ENCODE data around the gene ECE1.
"Not testable (repeated sequence)": the region's sequence is repeated elsewhere in the genome, so short reads cannot be mapped to it uniquely, and the experiment has no call there.

ECE1 gene

DNA sequence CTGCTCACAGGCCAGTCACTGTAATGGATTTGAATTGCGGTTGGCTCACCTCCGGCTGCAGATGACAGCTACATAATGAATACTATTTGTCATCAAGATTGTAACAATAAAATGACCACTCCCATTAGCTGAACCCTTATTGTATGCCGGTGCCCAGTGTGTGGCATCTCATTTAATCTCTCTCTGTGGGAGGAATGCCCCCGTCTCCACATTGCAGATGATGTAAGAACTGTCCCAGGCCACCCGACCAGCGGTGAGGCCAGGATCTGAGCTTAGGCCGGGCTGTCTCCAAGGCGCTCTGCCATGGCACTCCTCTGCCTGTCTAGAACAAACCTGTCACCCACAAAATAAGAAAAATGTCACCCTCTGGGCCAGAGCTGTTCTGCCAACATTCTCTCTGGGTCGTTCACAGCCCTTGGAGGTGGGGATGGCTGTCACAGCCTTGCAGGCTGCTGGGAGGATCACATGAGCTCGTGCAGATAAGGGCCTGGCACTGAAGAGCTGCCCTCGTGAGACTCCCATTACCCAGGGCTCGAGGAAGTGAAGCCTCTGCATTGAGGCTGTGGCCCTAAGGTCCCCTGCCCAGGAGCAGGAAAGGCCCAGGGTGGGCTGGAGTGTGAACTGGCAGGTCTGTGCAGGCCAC, 52.7 kb downstream of the ECE1 start:
- no peak for TF ChIP-seq SUZ12 (IDR thresholded peaks at IDR 0.05; ENCODE audit: extremely low read depth, insufficient read depth, insufficient read length)
- no peak for TF ChIP-seq ZNF274 (IDR thresholded peaks at IDR 0.05; ENCODE audit: low read depth, low read length)
- TF ChIP-seq YY1 (IDR thresholded peaks at IDR 0.05; ENCODE audit: insufficient read depth, insufficient read length) = no peak
- peaks cover 55% of the 10 kb centered on the region for H3K36me3 ChIP-seq (ENCODE audit: insufficient read depth, insufficient read length, low read length)

DNA sequence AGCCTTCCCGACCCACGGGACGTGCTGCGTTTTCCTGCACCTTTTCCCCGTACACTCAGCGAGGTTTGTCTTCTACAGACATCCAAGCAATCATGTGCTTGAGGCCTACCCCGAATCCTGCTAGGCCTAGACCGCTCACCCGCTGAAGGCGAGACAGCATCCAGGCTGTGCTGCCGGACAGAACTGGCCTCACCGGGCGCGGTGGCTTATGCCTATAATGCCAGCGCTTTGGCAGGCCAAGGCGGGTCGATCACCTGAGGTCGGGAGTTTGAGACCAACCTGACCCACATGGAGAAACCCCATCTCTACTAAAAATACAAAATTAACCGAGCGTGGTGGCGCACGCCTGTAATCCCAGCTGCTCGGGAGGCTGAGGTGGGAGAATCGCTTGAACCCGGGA, 54.1 kb downstream of the ECE1 start:
- Histone ChIP-seq H3K4me3 (ENCODE audit: insufficient read length, low read depth) (no peak overlapping the region), H3K36me3 (ENCODE audit: insufficient read depth, insufficient read length, low read length) (peaks cover 57% of the 10 kb centered on the region), H3K27me3 (ENCODE audit: insufficient read depth, insufficient read length) (no peaks in the 10 kb centered on the region), H3K9me3 (ENCODE audit: insufficient read depth, low read length) (no peaks in the 10 kb centered on the region), H3K9ac (ENCODE audit: insufficient read length, low read depth) (no peak overlapping the region), H3K4me1 (ENCODE audit: insufficient read depth, insufficient read length) (peaks cover 15% of the 10 kb centered on the region)
- no peak for DNase-seq (ENCODE audit: low read depth, low spot score)
- TF ChIP-seq YY1 (IDR thresholded peaks at IDR 0.05; ENCODE audit: insufficient read depth, insufficient read length) = no peak

More for the DNA sequence above, 52.7 kb downstream of the ECE1 start:
- H3K9me3 ChIP-seq (ENCODE audit: insufficient read depth, low read length) = no peaks in the 10 kb centered on the region
- H3K4me1 ChIP-seq (ENCODE audit: insufficient read depth, insufficient read length) = peaks cover 19% of the 10 kb centered on the region
- no peaks in the 10 kb centered on the region for H3K27me3 ChIP-seq (ENCODE audit: insufficient read depth, insufficient read length)
- DNase-seq (ENCODE audit: low read depth, low spot score) = no peak
- H3K9ac ChIP-seq (ENCODE audit: insufficient read length, low read depth) = no peak overlapping the region
- H3K4me3 ChIP-seq (ENCODE audit: insufficient read length, low read depth) = no peak overlapping the region

DNA sequence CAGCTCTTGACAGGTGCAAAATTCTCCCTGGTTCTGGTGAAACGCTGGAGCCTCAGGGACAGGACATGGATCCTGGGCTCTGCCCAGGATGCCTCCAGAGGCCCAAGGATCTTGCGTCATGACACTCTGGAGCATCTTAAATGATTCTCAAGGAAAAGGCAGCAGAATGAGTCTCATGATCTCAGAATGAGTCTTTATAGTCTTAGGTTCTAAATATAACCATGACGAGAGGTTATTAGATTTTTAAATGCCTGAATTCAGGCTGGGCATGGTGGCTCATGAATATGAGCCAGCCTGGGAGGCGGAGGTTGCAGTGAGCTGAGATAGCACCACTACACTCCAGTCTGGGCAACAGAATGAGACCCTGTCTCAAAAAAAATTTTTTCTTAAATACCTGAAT, 55.5 kb downstream of the ECE1 start:
- H3K4me3 ChIP-seq (ENCODE audit: insufficient read length, low read depth) = no peak overlapping the region
- DNase-seq (ENCODE audit: low read depth, low spot score) = no peak
- H3K9me3 ChIP-seq (ENCODE audit: insufficient read depth, low read length) = no peaks in the 10 kb centered on the region
- no peak for TF ChIP-seq ZNF274 (IDR thresholded peaks at IDR 0.05; ENCODE audit: low read depth, low read length)
- TF ChIP-seq SUZ12 (IDR thresholded peaks at IDR 0.05; ENCODE audit: extremely low read depth, insufficient read depth, insufficient read length) = no peak
- no peak for TF ChIP-seq YY1 (IDR thresholded peaks at IDR 0.05; ENCODE audit: insufficient read depth, insufficient read length)
- peaks cover 15% of the 10 kb centered on the region for H3K4me1 ChIP-seq (ENCODE audit: insufficient read depth, insufficient read length)
- no peaks in the 10 kb centered on the region for H3K27me3 ChIP-seq (ENCODE audit: insufficient read depth, insufficient read length)
- peaks cover 50% of the 10 kb centered on the region for H3K36me3 ChIP-seq (ENCODE audit: insufficient read depth, insufficient read length, low read length)
- no peak overlapping the region for H3K9ac ChIP-seq (ENCODE audit: insufficient read length, low read depth)

- TF ChIP-seq YY1 (IDR thresholded peaks at IDR 0.05; ENCODE audit: insufficient read depth, insufficient read length) (no peak), ZNF274 (IDR thresholded peaks at IDR 0.05; ENCODE audit: low read depth, low read length) (no peak), SUZ12 (IDR thresholded peaks at IDR 0.05; ENCODE audit: extremely low read depth, insufficient read depth, insufficient read length) (no peak)
- no peak for DNase-seq (ENCODE audit: low read depth, low spot score)
- Histone ChIP-seq H3K27me3 (ENCODE audit: insufficient read depth, insufficient read length) (no peaks in the 10 kb centered on the region), H3K9me3 (ENCODE audit: insufficient read depth, low read length) (no peaks in the 10 kb centered on the region), H3K4me3 (ENCODE audit: insufficient read length, low read depth) (no peak overlapping the region), H3K9ac (ENCODE audit: insufficient read length, low read depth) (no peak overlapping the region), H3K4me1 (ENCODE audit: insufficient read depth, insufficient read length) (peaks cover 12% of the 10 kb centered on the region), H3K36me3 (ENCODE audit: insufficient read depth, insufficient read length, low read length) (peaks cover 47% of the 10 kb centered on the region)
Measured at GRCh38 chr1:21233490-21233889, 56.8 kb downstream of the ECE1 start.

DNA sequence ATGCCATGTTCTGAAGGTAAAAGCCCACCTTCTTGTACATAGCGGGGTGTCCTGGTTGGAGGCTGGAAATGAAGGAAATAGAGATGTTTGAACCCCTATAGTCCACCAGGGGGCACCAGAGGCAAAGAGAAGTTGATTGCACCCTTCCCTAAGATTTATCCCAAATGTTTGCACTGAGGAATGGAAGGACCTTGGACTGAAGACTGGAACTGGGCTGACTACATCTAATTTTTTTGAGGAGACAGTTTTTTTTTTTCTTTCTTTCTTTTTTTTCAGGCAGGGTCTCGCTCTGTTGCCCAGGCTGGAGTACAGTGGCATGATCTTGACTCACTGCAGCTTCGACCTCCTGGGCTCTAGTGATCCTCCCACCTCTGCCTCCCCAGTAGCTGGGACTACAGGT, 58.2 kb downstream of the ECE1 start:
- peaks cover 47% of the 10 kb centered on the region for H3K36me3 ChIP-seq (ENCODE audit: insufficient read depth, insufficient read length, low read length)

DNA sequence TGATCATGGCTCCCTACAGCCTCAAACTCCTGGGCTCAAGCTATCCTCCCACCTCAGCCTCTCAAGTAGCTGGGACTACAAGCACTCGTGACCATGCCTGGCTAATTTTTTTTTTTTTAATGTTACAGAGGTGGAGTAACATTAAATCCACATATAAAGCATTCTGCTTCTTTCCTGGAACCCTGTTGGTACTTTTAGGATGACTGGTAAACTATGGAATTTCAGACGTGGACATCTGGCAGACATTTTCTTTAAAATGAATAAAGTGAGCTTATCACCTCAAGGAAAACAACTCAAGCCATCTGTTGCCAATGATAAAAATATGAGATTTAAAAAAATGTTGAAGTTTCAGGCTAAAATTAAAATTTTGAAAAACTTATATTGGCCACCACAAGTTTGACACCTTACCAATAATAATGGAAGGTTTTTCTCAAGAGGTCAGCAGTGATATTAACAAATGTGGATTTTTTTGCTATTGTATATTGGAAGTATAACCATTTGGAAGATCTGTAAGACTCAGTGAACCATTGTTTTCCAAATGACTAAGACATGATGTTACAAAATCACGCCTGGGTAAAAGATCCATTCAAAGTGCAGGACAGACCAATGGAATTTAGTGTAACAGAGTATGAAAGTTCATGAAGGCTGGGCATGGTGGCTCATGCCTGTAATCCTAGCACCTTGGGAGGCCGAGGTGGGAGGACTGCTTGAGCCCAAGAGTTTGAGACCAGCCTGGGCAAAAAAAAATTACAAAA, 60.8 kb downstream of the ECE1 start:
- no peaks in the 10 kb centered on the region for H3K9me3 ChIP-seq (ENCODE audit: insufficient read depth, low read length)
- peaks cover 46% of the 10 kb centered on the region for H3K36me3 ChIP-seq (ENCODE audit: insufficient read depth, insufficient read length, low read length)
- no peak overlapping the region for H3K4me3 ChIP-seq (ENCODE audit: insufficient read length, low read depth)
- no peaks in the 10 kb centered on the region for H3K27me3 ChIP-seq (ENCODE audit: insufficient read depth, insufficient read length)
- no peak overlapping the region for H3K9ac ChIP-seq (ENCODE audit: insufficient read length, low read depth)
- no peak for TF ChIP-seq YY1 (IDR thresholded peaks at IDR 0.05; ENCODE audit: insufficient read depth, insufficient read length)
- TF ChIP-seq ZNF274 (IDR thresholded peaks at IDR 0.05; ENCODE audit: low read depth, low read length) = no peak
- TF ChIP-seq SUZ12 (IDR thresholded peaks at IDR 0.05; ENCODE audit: extremely low read depth, insufficient read depth, insufficient read length) = no peak
- H3K4me1 ChIP-seq (ENCODE audit: insufficient read depth, insufficient read length) = no peaks in the 10 kb centered on the region
- no peak for DNase-seq (ENCODE audit: low read depth, low spot score)

More for the DNA sequence above, 58.2 kb downstream of the ECE1 start:
- TF ChIP-seq SUZ12 (IDR thresholded peaks at IDR 0.05; ENCODE audit: extremely low read depth, insufficient read depth, insufficient read length) (no peak), YY1 (IDR thresholded peaks at IDR 0.05; ENCODE audit: insufficient read depth, insufficient read length) (no peak), ZNF274 (IDR thresholded peaks at IDR 0.05; ENCODE audit: low read depth, low read length) (no peak)
- H3K4me3 ChIP-seq (ENCODE audit: insufficient read length, low read depth) = no peak overlapping the region
- H3K9ac ChIP-seq (ENCODE audit: insufficient read length, low read depth) = no peak overlapping the region
- H3K4me1 ChIP-seq (ENCODE audit: insufficient read depth, insufficient read length) = peaks cover 9% of the 10 kb centered on the region
- peak; percentile 32 for DNase-seq (ENCODE audit: low read depth, low spot score)
- H3K9me3 ChIP-seq (ENCODE audit: insufficient read depth, low read length) = no peaks in the 10 kb centered on the region
- no peaks in the 10 kb centered on the region for H3K27me3 ChIP-seq (ENCODE audit: insufficient read depth, insufficient read length)

DNA sequence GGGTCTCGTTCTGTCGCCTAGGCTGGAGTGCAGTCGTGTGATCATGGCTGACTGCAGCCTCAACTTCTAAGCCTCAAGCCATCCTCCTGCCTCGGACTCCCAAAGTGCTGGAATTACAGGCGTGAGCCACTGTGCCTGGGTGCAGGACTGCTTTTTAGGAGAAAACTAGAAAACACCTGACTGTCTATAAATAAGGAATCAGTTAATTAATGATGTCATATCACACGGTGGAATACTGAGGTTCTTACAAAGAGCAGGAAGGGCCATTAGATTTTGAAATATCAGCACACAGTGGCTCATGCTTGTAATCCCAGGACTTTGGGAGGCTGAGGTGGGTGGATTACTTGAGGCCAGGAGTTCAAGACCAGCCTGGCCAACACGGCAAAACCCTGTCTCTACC, 62.0 kb downstream of the ECE1 start:
- H3K4me1 ChIP-seq (ENCODE audit: insufficient read depth, insufficient read length); H3K4me3 ChIP-seq (ENCODE audit: insufficient read length, low read depth); H3K9ac ChIP-seq (ENCODE audit: insufficient read length, low read depth); DNase-seq (ENCODE audit: low read depth, low spot score); H3K27me3 ChIP-seq (ENCODE audit: insufficient read depth, insufficient read length); H3K9me3 ChIP-seq (ENCODE audit: insufficient read depth, low read length): not testable (repeated sequence)
- H3K36me3 ChIP-seq (ENCODE audit: insufficient read depth, insufficient read length, low read length) = peaks cover 45% of the 10 kb centered on the region

All from NT2/D1 (cell line).